HUES48 (cell line): ENCODE measurements around the gene SRSF12.

Experiments
- H3K27ac ChIP-seq: one replicate; pipeline ENCODE4 v1.7.0; 2013; ENCODE audit warnings: low read depth, low read length, inconsistent platforms
- H3K27me3 ChIP-seq: 2 replicates; pipeline ENCODE4 v1.6.1; 2013; ENCODE audit warnings: mild to moderate bottlenecking, low read length; ENCODE audit not compliant: control insufficient read depth, insufficient read depth
- H3K36me3 ChIP-seq: 2 replicates; pipeline ENCODE4 v1.6.1; 2013; ENCODE audit warnings: low read length; ENCODE audit not compliant: control insufficient read depth, insufficient read depth
- H3K4me1 ChIP-seq: 2 replicates; pipeline ENCODE4 v1.6.1; 2013; ENCODE audit warnings: mild to moderate bottlenecking, low read length; ENCODE audit not compliant: control insufficient read depth, insufficient read depth
- H3K4me3 ChIP-seq: 2 replicates; pipeline ENCODE4 v1.5.1; 2013; ENCODE audit warnings: mild to moderate bottlenecking, low read depth, low read length
- H3K9ac ChIP-seq: 2 replicates; pipeline ENCODE4 v1.6.1; 2013; ENCODE audit warnings: mild to moderate bottlenecking, low read depth, low read length, moderate library complexity
- H3K9me3 ChIP-seq: 2 replicates; pipeline ENCODE4 v1.6.1; 2013; ENCODE audit warnings: low read length; ENCODE audit not compliant: control insufficient read depth, insufficient read depth

The SRSF12 gene

GRCh38 chr6:89084954-89085353 is 32.9 kb downstream of the SRSF12 start:
- Histone ChIP-seq H3K27me3 (no peaks in the 10 kb centered on the region), H3K27ac (peak overlapping the region; percentile 78), H3K9me3 (no peaks in the 10 kb centered on the region), H3K9ac (peak overlapping the region; percentile 27; the same call in 1 of the 2 replicates), H3K4me3 (peak overlapping the region; percentile 5), H3K4me1 (peaks cover 33% of the 10 kb centered on the region), H3K36me3 (peaks cover 28% of the 10 kb centered on the region)

GRCh38 chr6:89084542-89084941 is 33.3 kb downstream of the SRSF12 start:
- Histone ChIP-seq H3K9ac (no peak overlapping the region), H3K9me3 (no peaks in the 10 kb centered on the region), H3K4me3 (peak overlapping the region; percentile 5), H3K27me3 (no peaks in the 10 kb centered on the region), H3K27ac (peak overlapping the region; percentile 78), H3K36me3 (peaks cover 28% of the 10 kb centered on the region), H3K4me1 (peaks cover 33% of the 10 kb centered on the region)

GRCh38 chr6:89082486-89082891 is 35.4 kb downstream of the SRSF12 start:
- Histone ChIP-seq H3K36me3 (peaks cover 28% of the 10 kb centered on the region), H3K4me3 (peak overlapping the region; percentile 87), H3K27ac (no peak overlapping the region), H3K27me3 (no peaks in the 10 kb centered on the region), H3K9ac (peak overlapping the region; percentile 89), H3K4me1 (peaks cover 33% of the 10 kb centered on the region), H3K9me3 (no peaks in the 10 kb centered on the region)

- Histone ChIP-seq H3K27ac (peak overlapping the region; percentile 97), H3K27me3 (no peaks in the 10 kb centered on the region), H3K4me3 (peak overlapping the region; percentile 97), H3K9ac (peak overlapping the region; percentile 94), H3K9me3 (no peaks in the 10 kb centered on the region), H3K36me3 (peaks cover 28% of the 10 kb centered on the region), H3K4me1 (peaks cover 33% of the 10 kb centered on the region)
Observed at GRCh38 chr6:89081423-89082322, 36.2 kb downstream of the SRSF12 start.

GRCh38 chr6:89081129-89081422 is 36.8 kb downstream of the SRSF12 start:
- Histone ChIP-seq H3K9me3 (no peaks in the 10 kb centered on the region), H3K4me3 (peak overlapping the region; percentile 97), H3K27ac (peak overlapping the region; percentile 97)

GRCh38 chr6:89080281-89081128 is 37.4 kb downstream of the SRSF12 start, which contains the start of gene PNRC1:
Gene PNRC1, plus strand, starts transcription at chr6:89080751. Its CDS starts 144 bp downstream, at chr6:89080895.
- Histone ChIP-seq H3K4me1 (peaks cover 30% of the 10 kb centered on the region), H3K9ac (peak within 1 kb of the TSS; percentile 94), H3K27me3 (no peaks in the 10 kb centered on the region), H3K27ac (peak within 1 kb of the TSS; percentile 97), H3K36me3 (peaks cover 23% of the 10 kb centered on the region), H3K4me3 (peak within 1 kb of the TSS; percentile 97), H3K9me3 (no peaks in the 10 kb centered on the region)

More at GRCh38 chr6:89081129-89081422, 36.8 kb downstream of the SRSF12 start:
- Histone ChIP-seq H3K9ac (peak overlapping the region; percentile 94), H3K4me1 (peaks cover 33% of the 10 kb centered on the region), H3K36me3 (peaks cover 28% of the 10 kb centered on the region), H3K27me3 (no peaks in the 10 kb centered on the region)

- Histone ChIP-seq H3K9me3 (no peaks in the 10 kb centered on the region), H3K27ac (peak overlapping the region; percentile 75)
Observed at GRCh38 chr6:89079511-89080234, 38.2 kb downstream of the SRSF12 start.

DNA sequence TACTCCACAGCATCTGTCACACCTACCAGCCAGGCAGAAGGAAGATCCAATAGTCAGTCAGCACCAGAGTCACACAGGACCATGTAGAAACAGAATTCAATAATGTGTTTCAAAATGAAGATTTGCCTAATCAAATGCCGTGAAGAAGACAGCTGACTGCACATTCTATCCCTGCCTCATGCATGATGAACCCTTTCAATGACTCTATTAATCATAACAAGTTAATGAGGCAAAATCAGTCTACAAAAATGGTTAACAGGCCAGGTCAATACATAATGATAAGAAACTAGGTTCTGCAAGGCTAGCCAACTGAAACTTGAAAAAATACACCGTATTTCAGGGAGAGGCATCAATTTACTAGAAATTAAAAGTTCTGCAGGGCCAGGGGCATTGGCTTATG is 44.0 kb downstream of the SRSF12 start:
- Histone ChIP-seq H3K27ac (no peak overlapping the region), H3K27me3 (no peaks in the 10 kb centered on the region), H3K9me3 (no peaks in the 10 kb centered on the region), H3K36me3 (no peaks in the 10 kb centered on the region), H3K4me1 (no peaks in the 10 kb centered on the region), H3K4me3 (no peak overlapping the region), H3K9ac (no peak overlapping the region)

More at GRCh38 chr6:89079511-89080234, 38.2 kb downstream of the SRSF12 start:
- Histone ChIP-seq H3K36me3 (peaks cover 15% of the 10 kb centered on the region), H3K4me1 (peaks cover 22% of the 10 kb centered on the region), H3K9ac (peak overlapping the region; percentile 49; the same call in 1 of the 2 replicates), H3K4me3 (peak overlapping the region; percentile 97), H3K27me3 (no peaks in the 10 kb centered on the region)

DNA sequence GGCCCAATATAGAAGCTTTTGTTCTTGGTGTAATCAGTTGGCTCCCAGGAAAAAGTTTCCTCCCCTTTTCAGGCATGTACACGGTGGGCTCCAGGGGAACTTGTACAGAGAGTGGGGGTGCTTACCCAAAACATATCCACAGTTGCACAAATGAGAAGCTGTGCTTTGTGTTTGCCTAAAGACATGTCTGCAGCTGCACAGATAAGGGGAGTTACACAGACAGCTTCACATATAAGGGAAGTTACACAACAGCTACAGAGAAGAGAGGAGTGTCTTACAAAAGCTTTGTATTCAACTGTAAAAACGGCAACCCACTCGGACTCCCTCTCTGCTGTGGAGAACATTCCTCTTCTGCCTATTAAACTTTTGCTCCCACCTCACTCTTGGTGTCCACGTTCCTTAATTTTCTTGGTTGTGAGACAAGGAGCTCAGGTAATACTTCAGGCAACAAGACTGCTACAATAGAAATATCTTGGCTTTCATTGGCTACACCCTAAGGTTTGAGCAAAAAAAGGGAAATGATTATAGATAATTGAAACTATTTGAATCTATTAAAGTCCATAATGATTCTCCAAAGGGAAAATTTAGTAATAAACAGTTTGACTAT is 44.8 kb downstream of the SRSF12 start:
- no peaks in the 10 kb centered on the region for H3K27me3 ChIP-seq
- no peak overlapping the region for H3K9ac ChIP-seq
- H3K9me3 ChIP-seq, result no peaks in the 10 kb centered on the region
- H3K27ac ChIP-seq, result no peak overlapping the region
- no peaks in the 10 kb centered on the region for H3K36me3 ChIP-seq
- no peaks in the 10 kb centered on the region for H3K4me1 ChIP-seq
- no peak overlapping the region for H3K4me3 ChIP-seq

DNA sequence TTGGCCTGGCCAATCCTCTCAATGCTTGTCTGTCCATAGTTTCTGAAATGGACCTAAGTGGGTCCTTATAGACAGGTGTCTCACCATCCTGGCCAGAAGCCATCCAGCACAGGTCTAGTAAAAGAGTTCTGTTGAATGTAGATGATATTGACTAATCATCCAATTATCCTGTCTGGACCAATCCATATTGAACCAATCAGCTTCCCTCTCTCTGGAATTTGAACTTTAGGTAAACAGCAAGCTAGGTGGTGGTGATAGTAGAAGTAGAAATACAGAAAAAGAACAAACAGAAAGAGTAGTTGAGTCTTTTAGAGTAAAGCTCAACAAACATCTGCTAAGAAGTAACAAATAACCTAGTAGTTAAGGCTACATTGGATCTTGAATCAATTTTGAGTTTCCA is 46.8 kb downstream of the SRSF12 start:
- H3K27me3 ChIP-seq, result no peaks in the 10 kb centered on the region
- no peak overlapping the region for H3K4me3 ChIP-seq
- H3K9me3 ChIP-seq, result no peaks in the 10 kb centered on the region
- H3K27ac ChIP-seq, result no peak overlapping the region
- H3K4me1 ChIP-seq, result no peaks in the 10 kb centered on the region
- no peak overlapping the region for H3K9ac ChIP-seq
- no peaks in the 10 kb centered on the region for H3K36me3 ChIP-seq
